Transverse colon (tissue), 4 donors: ENCODE results near the gene APBA1. TPM values are rescaled to one million over a fixed set of nuclear protein-coding genes. Genes with fewer than 3 reads are reported as not detected.

Source experiments
- DNase-seq: peaks from one replicate; pipeline ENCODE4 v3.0.0-alpha.2; 2019
- H3K27ac ChIP-seq, 4 donors: fragments of 200-600 bp; sonication (generic); 2 replicates each; pipeline ENCODE4 v1.5.1; 2016 to 2018; ENCODE audit warnings: inconsistent platforms in 4 of 4
- H3K27me3 ChIP-seq: fragments of 200-600 bp; sonication (generic); 2 replicates; pipeline ENCODE4 v1.5.1; 2017; ENCODE audit warnings: inconsistent platforms
- H3K36me3 ChIP-seq, 4 donors: fragments of 200-600 bp; sonication (generic); 2 replicates each; pipeline ENCODE4 v1.5.1; 2017 to 2019; ENCODE audit warnings: inconsistent platforms in 4 of 4
- H3K4me1 ChIP-seq, 4 donors: fragments of 200-600 bp; sonication (generic); 2 replicates each; pipeline ENCODE4 v1.5.1; 2017 to 2020; ENCODE audit warnings: inconsistent platforms in 4 of 4
- H3K4me3 ChIP-seq, 4 donors: fragments of 200-600 bp; sonication (generic); 1 replicate in 1 of 4; 2 replicates in 3 of 4; pipeline versions ENCODE4 v1.5.1 to v1.6.1; 2017 to 2019; ENCODE audit warnings: inconsistent platforms in 4 of 4
- H3K9me3 ChIP-seq, 2 donors: fragments of 200-600 bp; sonication (generic); 2 replicates each; pipeline ENCODE4 v1.5.1; 2017 to 2019; ENCODE audit warnings: inconsistent platforms in 2 of 2
- CTCF ChIP-seq, 5 experiments: fragments of 200-600 bp in 3 of 5; fragments of 450-650 bp in 2 of 5; sonication (generic) in 3 of 5; IDR thresholded peaks; 1 replicate in 2 of 5; 2 replicates in 3 of 5; pipeline ENCODE4 v1.5.1; 2016 to 2017; ENCODE audit warnings: antibody characterized with exemption in 5 of 5, inconsistent platforms in 3 of 5, mild to moderate bottlenecking in 2 of 5, moderate library complexity in 1 of 5
- EP300 ChIP-seq: sonication (generic); formaldehyde crosslinking; IDR thresholded peaks from one replicate; pipeline ENCODE4 v1.6.1; 2017; ENCODE audit warnings: antibody characterized with exemption, low read depth
- POLR2A ChIP-seq: fragments of 450-650 bp; IDR thresholded peaks from one replicate; pipeline ENCODE4 v1.6.1; 2016; ENCODE audit warnings: antibody characterized with exemption, mild to moderate bottlenecking, moderate library complexity
- POLR2AphosphoS5 ChIP-seq, 3 donors: sonication (generic); formaldehyde crosslinking; IDR thresholded peaks; one replicate each; pipeline ENCODE4 v1.6.1; 2016; ENCODE audit warnings: antibody characterized with exemption in 3 of 3
- WGBS, 2 donors: methylation state at CpG; one replicate each; pipeline ENCODE4 v1.1.5; 2018; ENCODE audit warnings: low coverage in 1 of 2; 5-methylcytosine and 5-hydroxymethylcytosine counted together
- in situ Hi-C, 4 donors: fragments of 200-750 bp; cut with MboI; loops; one replicate each; pipeline versions ENCODE4 v1.15.0 to v1.15.1; 2017; ENCODE audit warnings: low sequenced_read_pairs in 3 of 4, low pct_ligation_motif_present in 1 of 4, low pct_unique_long_range_greater_than_20kb in 1 of 4
- intact Hi-C: fragments of 100-400 bp; cut with DNase I; formaldehyde crosslinking; loops from one replicate; pipeline ENCODE4 v1.15.1; 2023; ENCODE audit warnings: low total_unique reads
- total RNA-seq, 4 donors: library from RNA; depleted of rRNA; stranded (reverse); fragments of >200 nt; gene quantifications; one replicate each; pipeline ENCODE4 v1.1.0, GENCODE V29; 2016

The APBA1 gene
- total RNA-seq, 4 donors from 2014 or later: 7.6 to 11.6 (median 10.2) TPM

DNA sequence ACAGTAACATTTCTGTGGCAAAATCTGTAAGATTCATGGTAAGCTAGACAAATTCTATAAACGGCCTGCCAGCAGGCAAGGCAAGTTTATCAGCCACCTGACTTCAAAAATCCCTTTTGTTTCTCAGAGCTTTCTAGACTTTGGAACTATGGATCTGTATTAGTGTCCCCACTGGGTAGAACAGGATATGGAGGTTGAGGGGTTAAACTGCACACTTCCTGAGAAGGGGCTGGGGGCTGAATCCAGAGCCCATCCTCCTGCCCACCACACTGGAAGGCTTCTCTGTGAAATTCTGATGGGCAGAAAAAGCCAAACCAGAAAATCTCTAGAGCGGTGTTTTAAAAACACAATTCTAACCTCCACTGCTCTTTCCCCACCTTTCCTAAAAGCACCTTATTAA is 218.4 kb downstream of the APBA1 start:
- in situ Hi-C loops: loop anchor here in 1 of 4 donors (10.0 kb wide), 1 partner anchor 61 kb away; no protein-coding TSS in a partner anchor
- WGBS, 2 donors: 70 to 100% methylated on average over 1 to 2 of the region's 2 CpGs
- no peaks in the 10 kb centered on the region for H3K9me3 ChIP-seq
- TF ChIP-seq POLR2AphosphoS5 (IDR thresholded peaks at IDR 0.05): no peak
- no peak for TF ChIP-seq EP300
- TF ChIP-seq CTCF (IDR thresholded peaks at IDR 0.05): no peak
- TF ChIP-seq POLR2A: no peak
- H3K27ac ChIP-seq: no peak overlapping the region
- H3K4me1 ChIP-seq: no peaks in the 10 kb centered on the region
- no peak for DNase-seq
- H3K4me3 ChIP-seq: no peak overlapping the region
- intact Hi-C loops: no loop called here
- no peaks in the 10 kb centered on the region for H3K36me3 ChIP-seq
- H3K27me3 ChIP-seq: no peaks in the 10 kb centered on the region

- no peaks in the 10 kb centered on the region for H3K36me3 ChIP-seq
Observed at GRCh38 chr9:69452110-69452782, 219.9 kb downstream of the APBA1 start.

DNA sequence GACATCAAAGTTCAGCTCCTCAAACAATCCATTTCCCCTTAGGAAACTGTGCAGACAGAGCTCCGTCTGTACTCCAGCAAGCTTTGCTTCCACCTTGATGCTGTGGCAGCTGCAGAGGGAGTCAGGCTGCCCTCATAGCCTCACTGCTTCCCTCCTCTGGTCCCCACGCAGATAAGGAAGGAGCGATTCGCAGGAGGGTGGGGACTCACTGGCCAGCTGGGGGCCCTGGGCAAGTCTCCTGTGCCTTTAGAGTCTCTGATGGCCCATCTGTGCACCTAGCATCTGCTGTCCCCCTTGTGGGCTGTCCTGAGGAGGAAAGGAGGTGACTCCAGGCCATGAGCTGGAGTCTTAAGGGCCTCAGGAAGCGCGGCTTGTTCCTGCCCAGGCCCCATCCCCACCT is 225.7 kb downstream of the APBA1 start:
- Histone ChIP-seq H3K27me3 (no peaks in the 10 kb centered on the region), H3K27ac (no peak overlapping the region), H3K9me3 (no peaks in the 10 kb centered on the region), H3K4me1 (no peaks in the 10 kb centered on the region), H3K4me3 (no peak overlapping the region), H3K36me3 (no peaks in the 10 kb centered on the region)
- 71% methylated on average over 6 of the region's 6 CpGs; no CpG with 5 or more reads in 1 of the 2 donors for WGBS, 2 donors
- no peak for DNase-seq
- intact Hi-C loops: no loop called here
- in situ Hi-C loops: loop anchor here in 1 of 4 donors (25.0 kb wide), 1 partner anchor 441 kb away; no protein-coding TSS in a partner anchor
- TF ChIP-seq EP300 (no peak), POLR2AphosphoS5 (IDR thresholded peaks at IDR 0.05) (no peak), CTCF (IDR thresholded peaks at IDR 0.05) (no peak), POLR2A (no peak)

More at GRCh38 chr9:69452110-69452782, 219.9 kb downstream of the APBA1 start:
- intact Hi-C loops (no loop called here), in situ Hi-C loops (loop anchor here in 1 of 4 donors (10.0 kb wide), 1 partner anchor 63 kb away; no protein-coding TSS in a partner anchor)
- Histone ChIP-seq H3K4me3 (no peak overlapping the region), H3K27ac (no peak overlapping the region), H3K4me1 (no peaks in the 10 kb centered on the region), H3K9me3 (no peaks in the 10 kb centered on the region), H3K27me3 (no peaks in the 10 kb centered on the region)
- no peak for TF ChIP-seq EP300
- no peak for DNase-seq
- WGBS, 2 donors: 86 to 90% methylated on average over 2 to 13 of the region's 13 CpGs

- intact Hi-C loops: no loop called here
- Histone ChIP-seq H3K9me3 (no peaks in the 10 kb centered on the region), H3K36me3 (no peaks in the 10 kb centered on the region), H3K4me3 (no peak overlapping the region), H3K4me1 (no peaks in the 10 kb centered on the region), H3K27me3 (no peaks in the 10 kb centered on the region), H3K27ac (no peak overlapping the region)
- TF ChIP-seq POLR2AphosphoS5 (IDR thresholded peaks at IDR 0.05) (no peak), EP300 (no peak), CTCF (IDR thresholded peaks at IDR 0.05) (no peak), POLR2A (no peak)
- in situ Hi-C loops: loop anchor here in 1 of 4 donors (25.0 kb wide), 1 partner anchor 442 kb away; no protein-coding TSS in a partner anchor
- no peak for DNase-seq
- 93 to 96% methylated on average over 4 to 5 of the region's 5 CpGs for WGBS, 2 donors
Observed at GRCh38 chr9:69445251-69445650, 226.9 kb downstream of the APBA1 start.
